HEK293T (cell line): ENCODE data around the gene PCDHA1.

Experiments used
- ELF4 ChIP-seq: fragments of 450-650 bp; IDR thresholded peaks from 2 replicates; pipeline ENCODE4 v1.6.1; 2017; ENCODE audit warnings: antibody characterized with exemption
- ZNF384 ChIP-seq: fragments of 450-650 bp; IDR thresholded peaks from 2 replicates; pipeline ENCODE4 v1.6.1; 2016

DNA sequence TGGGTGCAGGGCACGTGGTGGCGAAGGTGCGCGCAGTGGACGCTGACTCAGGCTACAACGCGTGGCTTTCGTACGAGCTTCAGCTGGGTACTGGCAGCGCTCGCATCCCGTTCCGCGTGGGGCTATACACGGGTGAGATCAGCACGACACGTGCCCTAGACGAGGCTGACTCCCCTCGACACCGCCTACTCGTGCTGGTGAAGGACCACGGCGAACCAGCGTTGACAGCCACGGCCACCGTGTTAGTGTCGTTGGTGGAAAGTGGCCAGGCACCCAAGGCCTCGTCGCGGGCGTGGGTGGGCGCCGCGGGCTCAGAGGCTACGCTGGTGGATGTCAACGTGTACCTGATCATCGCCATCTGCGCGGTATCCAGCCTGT is 10.8 kb downstream of the PCDHA1 start:
- TF ChIP-seq ELF4 (no peak), ZNF384 (no peak)
